Upper lobe of left lung (tissue), 6 donors: ENCODE measurements around the gene OLR1. TPM values are rescaled to one million over a fixed set of nuclear protein-coding genes. Genes with fewer than 3 reads are reported as not detected.

ENCODE experiments used
- ATAC-seq, 2 donors: fragments of 200-7000 bp; cut with Tn5 transposase; one replicate each; pipeline ENCODE4 v1.9.1; 2022; ENCODE audit warnings: mild to moderate bottlenecking in 2 of 2, moderate library complexity in 2 of 2; ENCODE audit not compliant: low FRiP score in 2 of 2
- DNase-seq, 2 donors: peaks; one replicate each; pipeline ENCODE4 v3.0.0-alpha.2; 2019 to 2020
- H3K27ac ChIP-seq, 4 donors: fragments of 200-600 bp; sonication (generic); one replicate each; pipeline ENCODE4 v1.5.1; 2016 to 2019
- H3K27me3 ChIP-seq, 4 donors: fragments of 200-600 bp; sonication (generic); one replicate each; pipeline ENCODE4 v1.5.1; 2017 to 2019
- H3K36me3 ChIP-seq, 4 donors: fragments of 200-600 bp; sonication (generic); one replicate each; pipeline ENCODE4 v1.5.1; 2016 to 2019
- H3K4me1 ChIP-seq, 4 donors: fragments of 200-600 bp; sonication (generic); one replicate each; pipeline ENCODE4 v1.5.1; 2018 to 2019
- H3K4me3 ChIP-seq, 4 donors: fragments of 200-600 bp; sonication (generic); one replicate each; pipeline ENCODE4 v1.5.1; 2017 to 2019; ENCODE audit warnings: mild to moderate bottlenecking in 2 of 4, moderate library complexity in 1 of 4
- H3K9me3 ChIP-seq, 4 donors: fragments of 200-600 bp; sonication (generic); one replicate each; pipeline ENCODE4 v1.5.1; 2018 to 2019
- EP300 ChIP-seq, 4 donors: sonication (generic); formaldehyde crosslinking; IDR thresholded peaks; one replicate each; pipeline ENCODE4 v1.5.1; 2017; ENCODE audit warnings: antibody characterized with exemption in 4 of 4, control low read depth in 2 of 4
- POLR2A ChIP-seq, 4 donors: fragments of 450-650 bp; IDR thresholded peaks; one replicate each; pipeline ENCODE4 v1.5.1; 2016 to 2017; ENCODE audit warnings: antibody characterized with exemption in 4 of 4, mild to moderate bottlenecking in 2 of 4
- POLR2AphosphoS5 ChIP-seq, 2 donors: sonication (generic); formaldehyde crosslinking; IDR thresholded peaks; one replicate each; pipeline ENCODE4 v1.5.1; 2017; ENCODE audit warnings: antibody characterized with exemption in 2 of 2
- WGBS, 2 donors: methylation state at CpG; one replicate each; pipeline ENCODE4 v1.1.5; 2017 to 2018; 5-methylcytosine and 5-hydroxymethylcytosine counted together
- total RNA-seq, 6 donors: library from RNA; depleted of rRNA in 4 of 6; stranded (reverse); fragments of >200 nt in 4 of 6; gene quantifications; one replicate each; pipeline versions ENCODE4 v1.1.0 to v1.2.1, GENCODE V29; 2016 to 2021
- TF ChIP-seq, protein P1 (sequence below), 6 experiments: fragments of 450-650 bp in 4 of 6; fragments of 200-600 bp in 2 of 6; sonication (generic) in 2 of 6; IDR thresholded peaks; one replicate each; pipeline ENCODE4 v1.5.1; 2016 to 2019; ENCODE audit warnings: antibody characterized with exemption in 6 of 6
- donor health status: DM: no; HTN: no; CAD: no; lungs with moderate emphysema.
- donor health status: DM: no; HTN: yes; CAD: no; lungs with severe emphysema.

The OLR1 gene
- total RNA-seq, 6 donors from 2014 or later: 51.2 to 163 (median 113) TPM

DNA sequence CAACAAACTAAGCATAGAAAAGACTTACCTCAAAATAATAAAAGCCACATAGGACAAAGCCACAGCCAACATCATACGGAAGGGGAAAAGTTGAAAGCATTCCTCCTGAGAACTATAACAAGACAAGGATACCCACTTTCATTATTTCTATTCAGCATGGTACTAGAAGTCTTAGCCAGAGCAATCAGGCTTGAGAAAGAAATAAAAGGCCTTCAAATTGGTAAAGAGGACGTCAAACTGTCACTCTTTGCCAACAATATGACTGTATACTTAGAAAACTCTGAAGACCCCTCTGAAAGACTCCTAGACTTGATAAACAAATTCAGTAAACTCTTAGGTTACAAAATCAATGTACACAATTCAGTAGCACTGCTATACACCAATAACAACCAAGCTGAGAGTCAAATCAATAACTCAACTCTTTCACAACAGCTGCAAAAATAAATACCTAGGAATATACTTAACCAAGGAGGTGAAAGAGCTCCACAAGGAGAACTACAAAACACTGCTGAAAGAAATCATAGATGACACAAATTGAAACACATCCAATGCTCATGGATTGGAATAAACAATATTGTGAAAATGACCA lies 61.6 kb downstream of the OLR1 start:
- 85 to 91% methylated on average over 2 of the region's 2 CpGs for WGBS, 2 donors
- ATAC-seq (no peak), DNase-seq (no peak)
- H3K27ac ChIP-seq: no peak overlapping the region
- no peak overlapping the region for H3K4me3 ChIP-seq
- no peaks in the 10 kb centered on the region for H3K27me3 ChIP-seq
- H3K9me3 ChIP-seq: no peaks in the 10 kb centered on the region
- H3K36me3 ChIP-seq: no peaks in the 10 kb centered on the region
- TF ChIP-seq EP300 (IDR thresholded peaks at IDR 0.05): no peak
- TF ChIP-seq, protein P1, sequence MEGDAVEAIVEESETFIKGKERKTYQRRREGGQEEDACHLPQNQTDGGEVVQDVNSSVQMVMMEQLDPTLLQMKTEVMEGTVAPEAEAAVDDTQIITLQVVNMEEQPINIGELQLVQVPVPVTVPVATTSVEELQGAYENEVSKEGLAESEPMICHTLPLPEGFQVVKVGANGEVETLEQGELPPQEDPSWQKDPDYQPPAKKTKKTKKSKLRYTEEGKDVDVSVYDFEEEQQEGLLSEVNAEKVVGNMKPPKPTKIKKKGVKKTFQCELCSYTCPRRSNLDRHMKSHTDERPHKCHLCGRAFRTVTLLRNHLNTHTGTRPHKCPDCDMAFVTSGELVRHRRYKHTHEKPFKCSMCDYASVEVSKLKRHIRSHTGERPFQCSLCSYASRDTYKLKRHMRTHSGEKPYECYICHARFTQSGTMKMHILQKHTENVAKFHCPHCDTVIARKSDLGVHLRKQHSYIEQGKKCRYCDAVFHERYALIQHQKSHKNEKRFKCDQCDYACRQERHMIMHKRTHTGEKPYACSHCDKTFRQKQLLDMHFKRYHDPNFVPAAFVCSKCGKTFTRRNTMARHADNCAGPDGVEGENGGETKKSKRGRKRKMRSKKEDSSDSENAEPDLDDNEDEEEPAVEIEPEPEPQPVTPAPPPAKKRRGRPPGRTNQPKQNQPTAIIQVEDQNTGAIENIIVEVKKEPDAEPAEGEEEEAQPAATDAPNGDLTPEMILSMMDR (IDR thresholded peaks at IDR 0.05): no peak
- no peak for TF ChIP-seq POLR2A (IDR thresholded peaks at IDR 0.05)
- TF ChIP-seq POLR2AphosphoS5 (IDR thresholded peaks at IDR 0.05): no peak
- H3K4me1 ChIP-seq: no peaks in the 10 kb centered on the region

Other genes starting within 250 kb of the OLR1 start
- gene CLEC2A, start 239.8 kb downstream of the OLR1 start, total RNA-seq: not detected
- 10 to 100 TPM in 3 of 6 donors, 1 to 10 TPM in 3; 3.1 to 63.5 (median 9.2) TPM for gene CLEC12A, start 200.7 kb downstream of the OLR1 start, total RNA-seq
- gene CLEC1B, start 173.0 kb downstream of the OLR1 start, total RNA-seq: 1 to 10 TPM in 2 of 6 donors, under 1 TPM in 2, not detected in 2; 0.23 to 1.4 (median 0.68) TPM
- 1 to 10 TPM in 3 of 6 donors, under 1 TPM in 2, not detected in 1; 0.55 to 2.7 (median 1.1) TPM for gene CLEC12B, start 161.5 kb downstream of the OLR1 start, total RNA-seq
- under 1 TPM in 3 of 6 donors, not detected in 3; 0.31 to 0.89 (median 0.57) TPM for gene CLEC9A, start 141.4 kb downstream of the OLR1 start, total RNA-seq
- gene CLEC1A, start 73.1 kb downstream of the OLR1 start, total RNA-seq: 10 to 100 TPM in 1 of 6 donors, 1 to 10 TPM in 5; 3.9 to 13.0 (median 6.3) TPM
- gene CLEC7A, start 41.9 kb downstream of the OLR1 start, total RNA-seq: 10 to 100 TPM; 17.4 to 87.8 (median 28.1) TPM
- gene TMEM52B, start 6.9 kb upstream of the OLR1 start, total RNA-seq: 1 to 10 TPM in 3 of 6 donors, under 1 TPM in 2, not detected in 1; 0.55 to 2.7 (median 1.1) TPM
- 100 to 1,000 TPM in 3 of 6 donors, 10 to 100 TPM in 3; 88.9 to 114 (median 97.9) TPM for gene GABARAPL1, start 40.7 kb upstream of the OLR1 start, total RNA-seq
- gene KLRD1, start 135.7 kb upstream of the OLR1 start, total RNA-seq: 10 to 100 TPM in 1 of 6 donors, 1 to 10 TPM in 5; 4.7 to 10.9 (median 6.6) TPM
- 10 to 100 TPM in 2 of 6 donors, 1 to 10 TPM in 4; 4.3 to 15.1 (median 8.1) TPM for gene KLRK1, start 217.9 kb upstream of the OLR1 start, total RNA-seq
- gene KLRC4, start 237.6 kb upstream of the OLR1 start, total RNA-seq: 1 to 10 TPM in 4 of 6 donors, under 1 TPM in 1, not detected in 1; 0.51 to 4.2 (median 3.0) TPM
- 1 to 10 TPM in 1 of 6 donors, not detected in 5; 1.1 TPM for gene KLRC3, start 248.5 kb upstream of the OLR1 start, total RNA-seq